ENCODE data around the gene ZNF580. TPM values are rescaled to one million over a fixed set of nuclear protein-coding genes. Genes with fewer than 3 reads are reported as not detected.

ZNF580 gene
- 22.4 and 22.8 TPM in 2 replicates for total RNA-seq (2021)
- long read RNA-seq, transcript ZNF580-201 (2 exons, 1,261 nt), result major isoform, 6 of 8 reads
- long read RNA-seq, partial matches to known transcripts, result 0 of 8 reads
- long read RNA-seq, other reads (novel, unspliced or antisense), result 0 of 8 reads

DNA sequence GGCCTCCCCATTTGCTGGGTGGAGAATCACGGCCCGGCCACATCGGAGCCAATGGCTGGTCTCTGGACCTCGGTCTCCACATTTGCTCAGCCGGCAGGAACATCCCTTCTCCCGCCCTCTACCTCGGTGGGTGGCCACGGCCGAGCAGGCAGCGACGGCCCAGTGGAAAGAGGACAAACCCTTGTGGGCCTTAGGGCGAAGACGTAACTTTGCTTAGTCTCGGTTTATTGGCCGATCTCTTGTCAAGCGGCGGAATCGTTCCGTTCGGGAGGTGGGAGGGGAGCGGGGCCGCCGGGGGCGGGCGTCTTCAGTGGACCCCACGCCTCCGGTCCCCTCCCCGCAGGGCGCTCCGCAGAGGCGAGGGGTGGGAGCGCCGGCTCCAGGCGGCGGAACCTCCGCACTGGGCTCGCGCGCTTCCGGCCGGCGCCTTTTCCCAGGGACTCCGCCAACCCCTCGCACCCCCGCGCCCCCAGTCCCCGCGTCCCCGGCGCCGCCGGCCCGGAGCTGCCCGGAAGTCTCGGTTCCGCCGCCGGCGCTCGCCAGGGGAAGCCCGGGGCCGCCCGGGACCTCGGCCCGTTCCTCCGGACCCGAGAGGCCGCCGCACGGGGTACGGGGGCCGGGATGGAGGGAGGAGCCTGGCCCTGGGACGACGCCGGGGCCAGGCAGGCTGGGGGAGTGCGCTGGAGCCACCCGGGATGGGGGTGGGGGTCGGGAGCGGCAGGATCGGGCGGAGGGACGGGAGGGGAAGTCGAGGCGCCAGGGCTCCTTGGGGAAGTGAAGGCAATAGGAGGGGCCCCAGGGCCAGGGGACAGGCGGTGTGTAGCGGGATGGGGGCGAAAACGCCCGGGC lies at the start of gene ZNF580:
TSS of gene ZNF580 (plus strand) at position 426 of the 849 bp plus-strand sequence. CDS start 1,507 bp downstream, outside the sequence.
- H3K79me2 ChIP-seq (ENCODE audit: insufficient read depth, low read length), result peaks cover 8% of the 10 kb centered on the region; the same call in 1 of the 2 replicates
- Mint-ChIP-seq H3K36me3 (ENCODE audit: insufficient read depth in 1 of 3, low read depth in 3 of 3) (peaks cover 24 to 30% (median 30%) of the 10 kb centered on the region in 3 experiments), H3K9me3 (peaks cover 0 to 4% of the 10 kb centered on the region in 2 experiments; a peak in 3 of 5 replicates), H3K27me3 (ENCODE audit: low read depth) (peaks cover 3% of the 10 kb centered on the region; the same call in 1 of the 2 replicates), H3K27ac (peak within 1 kb of the TSS; percentile 91 to 95 (median 94)), H3K4me1 (peaks cover 25 to 43% of the 10 kb centered on the region in 2 experiments), H3K4me3 (peak within 1 kb of the TSS; percentile 97)
- no peak within 1 kb of the TSS for H3K4ac ChIP-seq (ENCODE audit: low read depth, low read length)
- H3K23ac ChIP-seq (ENCODE audit: insufficient read length, low read depth, low read length), result no peak within 1 kb of the TSS
- no peak within 1 kb of the TSS for H2BK5ac ChIP-seq (ENCODE audit: insufficient read length, low read length)
- peak within 1 kb of the TSS; percentile 73 for H3K4me2 ChIP-seq (ENCODE audit: insufficient read depth, insufficient read length, low read length)
- no peak within 1 kb of the TSS for H4K91ac ChIP-seq (ENCODE audit: insufficient read length, low read depth, low read length)
- H3K9ac ChIP-seq (ENCODE audit: extremely low read depth, insufficient read length, low read length), result peak within 1 kb of the TSS; percentile 61
- peak within 1 kb of the TSS; percentile 46; the same call in 1 of the 2 replicates for H3K14ac ChIP-seq (ENCODE audit: insufficient read depth, low read length)
- no peak within 1 kb of the TSS for H2BK12ac ChIP-seq (ENCODE audit: insufficient read length, low read depth, low read length)
- no peaks in the 10 kb centered on the region for H3K27me3 ChIP-seq (ENCODE audit: insufficient read depth, low read length)
- H2BK120ac ChIP-seq (ENCODE audit: low read depth, low read length, poor library complexity, severe bottlenecking), result no peak within 1 kb of the TSS
- peaks cover 30% of the 10 kb centered on the region for H3K23me2 ChIP-seq (ENCODE audit: insufficient read length, low read depth, low read length, poor library complexity, severe bottlenecking)
- H3K9me3 ChIP-seq (ENCODE audit: control insufficient read depth, low read depth, low read length), result no peaks in the 10 kb centered on the region
- no peak within 1 kb of the TSS for H3K27ac ChIP-seq (ENCODE audit: insufficient read length, low read depth, low read length)
- H3K56ac ChIP-seq (ENCODE audit: insufficient read length, low read depth, low read length), result no peak within 1 kb of the TSS
- H4K5ac ChIP-seq (ENCODE audit: insufficient read length, low read depth, low read length), result no peak within 1 kb of the TSS
- WGBS (ENCODE audit: extremely low coverage, insufficient read length, low lambda C conversion rate), result no CpG with 5 or more reads among the region's 89 CpGs
- no peak within 1 kb of the TSS for H3T11ph ChIP-seq (ENCODE audit: low read length)
- H2BK20ac ChIP-seq (ENCODE audit: low read depth, low read length, poor library complexity, severe bottlenecking), result no peak within 1 kb of the TSS
- H4K8ac ChIP-seq (replicated peaks; ENCODE audit: insufficient read length, low read depth, low read length), result no peak within 1 kb of the TSS
- H2BK15ac ChIP-seq (ENCODE audit: low read depth, low read length), result no peak within 1 kb of the TSS
- H3K4me1 ChIP-seq (ENCODE audit: insufficient read depth, low read length), result 0 out of 2 replicates have a peak, but pooled peaks cover under 1% of the 10 kb centered on the region
- H3K18ac ChIP-seq (ENCODE audit: insufficient read length, low read depth, low read length), result no peak within 1 kb of the TSS
- no peak within 1 kb of the TSS for H2AK5ac ChIP-seq (ENCODE audit: insufficient read length, low read length)
- H3K79me1 ChIP-seq (ENCODE audit: insufficient read depth, low read depth, low read length, poor library complexity, severe bottlenecking), result peaks cover 4% of the 10 kb centered on the region
- no peak for TF ChIP-seq CTCF (conservative IDR thresholded peaks at IDR 0.05)
- DNase-seq, result peak; percentile 75
- H2AFZ ChIP-seq (ENCODE audit: low read length), result no peak within 1 kb of the TSS
- no peaks in the 10 kb centered on the region for H4K20me1 ChIP-seq (ENCODE audit: control insufficient read depth, insufficient read depth, insufficient read length)
